HCT116 (cell line): ENCODE measurements around the gene SLC43A3. TPM values are rescaled to one million over a fixed set of nuclear protein-coding genes. Genes with fewer than 3 reads are reported as not detected.

Experiments
- ATAC-seq: fragments of 200-7000 bp; cut with Tn5 transposase; 2 replicates; pipeline ENCODE4 v1.9.1; 2020; ENCODE audit warnings: mild to moderate bottlenecking, moderate library complexity
- BruUV-seq: library from RNA; stranded (reverse); fragments of 400-500 nt; replicated peaks from 2 replicates; lab custom pipeline; 2021; lab: Mats Ljungman, UMichigan
- CTCF ChIA-PET: fragments of 300-600 bp; sonication (Branson Sonifier 250); formaldehyde crosslinking; loops from one replicate; lab custom pipeline; 2021; ENCODE audit warnings: antibody characterized with exemption; lab: Charles Lee
- POLR2A ChIA-PET: fragments of 300-600, 350-600 bp; sonication (Branson Sonifier 250); formaldehyde crosslinking; loops from one replicate; lab custom pipeline; 2021; ENCODE audit warnings: antibody characterized with exemption; lab: Charles Lee
- RAD21 ChIA-PET, 2 experiments: fragments of 300-600 bp; sonication (Branson Sonifier 250); formaldehyde crosslinking; loops; one replicate each; lab custom pipeline; 2023; ENCODE audit warnings: low total read pairs in 2 of 2; ENCODE audit not compliant: uncharacterized antibody in 2 of 2, unreplicated experiment in 2 of 2, low non-redundant PET in 1 of 2; lab: Charles Lee
- DNase-seq: peaks from one replicate; pipeline ENCODE4 v3.0.0-alpha.2; 2010; ENCODE audit warnings: low read depth, low spot score
- H2AFZ ChIP-seq: fragments of 200-600 bp; shearing (Covaris generic), sonication (generic); 2 replicates; pipeline ENCODE4 v1.6.1; 2017; ENCODE audit warnings: low read depth, mixed run types, mixed read lengths, antibody characterized with exemption, low read length; ENCODE audit not compliant: poor library complexity, severe bottlenecking
- H3K27ac ChIP-seq: 2 replicates; pipeline ENCODE4 v1.5.1; 2012; ENCODE audit warnings: low read depth, low read length
- H3K27me3 ChIP-seq: fragments of 200-600 bp; sonication (generic); 2 replicates; pipeline ENCODE4 v1.6.1; 2016; ENCODE audit warnings: mixed run types, low read length, mixed read lengths; ENCODE audit not compliant: insufficient read depth
- H3K36me3 ChIP-seq, 2 experiments: fragments of 200-500 bp in 1 of 2; fragments of 200-600 bp in 1 of 2; sonication (Bioruptor generic) in 1 of 2; sonication (generic) in 1 of 2; 2 replicates each; pipeline versions ENCODE4 v1.5.1 to v1.6.1; 2014 to 2016; ENCODE audit warnings: low read length in 2 of 2, inconsistent platforms in 1 of 2, mixed read lengths in 1 of 2, mixed run types in 1 of 2; ENCODE audit not compliant: insufficient read depth in 2 of 2, control insufficient read depth in 1 of 2
- H3K4me1 ChIP-seq, 2 experiments: fragments of 200-600 bp in 1 of 2; sonication (generic) in 1 of 2; 2 replicates each; pipeline versions ENCODE4 v1.5.1 to v1.6.1; 2012 to 2017; ENCODE audit warnings: low read length in 2 of 2, inconsistent platforms in 1 of 2, mild to moderate bottlenecking in 1 of 2, mixed read lengths in 1 of 2, mixed run types in 1 of 2, moderate library complexity in 1 of 2; ENCODE audit not compliant: insufficient read depth in 2 of 2, control insufficient read depth in 1 of 2
- H3K4me2 ChIP-seq: fragments of 200-600 bp; sonication (generic); 2 replicates; pipeline ENCODE4 v1.6.1; 2017; ENCODE audit warnings: mixed run types, low read length, mixed read lengths
- H3K4me3 ChIP-seq, 2 experiments: fragments of 200-600 bp in 1 of 2; sonication (generic) in 1 of 2; replicated peaks in 1 of 2; 2 replicates each; pipeline ENCODE4 v1.5.1; 2011 to 2016; ENCODE audit warnings: low read length in 2 of 2, control low read depth in 1 of 2, low read depth in 1 of 2, mild to moderate bottlenecking in 1 of 2, mixed read lengths in 1 of 2, mixed run types in 1 of 2
- H3K79me2 ChIP-seq: fragments of 200-600 bp; sonication (generic); 2 replicates; pipeline ENCODE4 v1.6.1; 2017; ENCODE audit warnings: mild to moderate bottlenecking, mixed run types, low read length, moderate library complexity, mixed read lengths; ENCODE audit not compliant: insufficient read depth
- H3K9ac ChIP-seq: fragments of 200-600 bp; sonication (generic); 2 replicates; pipeline ENCODE4 v1.6.1; 2016; ENCODE audit warnings: low read length, mixed read lengths
- H3K9me2 ChIP-seq: fragments of 200-600 bp; sonication (generic), shearing (Covaris generic); 2 replicates; pipeline ENCODE4 v1.6.1; 2017; ENCODE audit warnings: mixed run types, mild to moderate bottlenecking, moderate library complexity; ENCODE audit not compliant: insufficient read depth
- H3K9me3 ChIP-seq, 2 experiments: fragments of 200-500 bp in 1 of 2; fragments of 200-600 bp in 1 of 2; sonication (Bioruptor generic) in 1 of 2; sonication (generic) in 1 of 2; 2 replicates each; pipeline ENCODE4 v1.6.1; 2014 to 2017; ENCODE audit warnings: low read length in 2 of 2, mixed read lengths in 2 of 2, inconsistent platforms in 1 of 2, low read depth in 1 of 2, mild to moderate bottlenecking in 1 of 2, mixed run types in 1 of 2, moderate library complexity in 1 of 2; ENCODE audit not compliant: control insufficient read depth in 1 of 2, insufficient read depth in 1 of 2
- H4K20me1 ChIP-seq: fragments of 200-600 bp; sonication (generic), shearing (Covaris generic); 2 replicates; pipeline ENCODE4 v1.6.1; 2017; ENCODE audit warnings: mixed run types, mild to moderate bottlenecking, moderate library complexity; ENCODE audit not compliant: insufficient read depth
- CBX3 ChIP-seq: IDR thresholded peaks from 2 replicates; pipeline ENCODE4 v1.6.1; 2012; ENCODE audit warnings: low read depth
- CEBPB ChIP-seq: IDR thresholded peaks from 2 replicates; pipeline ENCODE4 v1.6.1; 2012; ENCODE audit warnings: low read depth
- EGR1 ChIP-seq: IDR thresholded peaks from 2 replicates; pipeline ENCODE4 v1.6.1; 2012; ENCODE audit warnings: low read depth
- ELF1 ChIP-seq: IDR thresholded peaks from 2 replicates; pipeline ENCODE4 v1.6.1; 2012; ENCODE audit warnings: low read depth, borderline replicate concordance
- EZH2 ChIP-seq: fragments of 200-600 bp; sonication (generic); IDR thresholded peaks from 2 replicates; pipeline ENCODE4 v1.6.1; 2017; ENCODE audit warnings: antibody characterized with exemption, mixed run types
- JUND ChIP-seq: IDR thresholded peaks from 2 replicates; pipeline ENCODE4 v1.6.1; 2012
- POLR2AphosphoS5 ChIP-seq: IDR thresholded peaks from 2 replicates; pipeline ENCODE4 v1.6.1; 2011; ENCODE audit warnings: mild to moderate bottlenecking, low read depth, low read length, moderate library complexity
- RAD21 ChIP-seq: IDR thresholded peaks from 2 replicates; pipeline ENCODE4 v1.6.1; 2012; ENCODE audit warnings: low read depth, mild to moderate bottlenecking
- SIN3A ChIP-seq: IDR thresholded peaks from 2 replicates; pipeline ENCODE4 v1.6.1; 2012; ENCODE audit warnings: low read depth
- SRF ChIP-seq: IDR thresholded peaks from 2 replicates; pipeline ENCODE4 v1.6.1; 2012; ENCODE audit warnings: low read depth
- TCF7L2 ChIP-seq: IDR thresholded peaks from 2 replicates; pipeline ENCODE4 v1.7.0; 2011; ENCODE audit warnings: borderline replicate concordance, inconsistent platforms; ENCODE audit not compliant: insufficient read depth, insufficient read length; ENCODE audit errors: extremely low read depth
- YY1 ChIP-seq: IDR thresholded peaks from 2 replicates; pipeline ENCODE4 v1.6.1; 2011; ENCODE audit warnings: low read length, low read depth, moderate library complexity, mild to moderate bottlenecking; ENCODE audit not compliant: insufficient replicate concordance; ENCODE audit errors: extremely low read depth
- ZFX ChIP-seq: fragments of 450-650 bp; IDR thresholded peaks from 2 replicates; pipeline ENCODE4 v1.6.1; 2017
- ZNF274 ChIP-seq: fragments of 200-500 bp; sonication (Bioruptor generic); IDR thresholded peaks from 2 replicates; pipeline ENCODE4 v1.6.1; 2014; ENCODE audit warnings: mild to moderate bottlenecking, low read depth, low read length, inconsistent platforms
- intact Hi-C: fragments of 100-400 bp; cut with micrococcal nuclease; formaldehyde crosslinking; loops from 2 replicates; pipeline ENCODE4 v1.10.0; 2022
- total RNA-seq: library from RNA; stranded (reverse); gene quantifications from one replicate; pipeline ENCODE4 v1.2.1, GENCODE V29; 2021; ENCODE audit not compliant: unreplicated experiment
- TF ChIP-seq, protein P1 (sequence below), 3 experiments: fragments of 200-600 bp in 1 of 3; sonication (generic) in 1 of 3; IDR thresholded peaks in 2 of 3; conservative IDR thresholded peaks in 1 of 3; 2 replicates each; pipeline ENCODE4 v1.5.1; 2012 to 2017; ENCODE audit warnings: low read depth in 2 of 3, low read length in 2 of 3, antibody characterized with exemption in 1 of 3, borderline replicate concordance in 1 of 3, control low read depth in 1 of 3, mild to moderate bottlenecking in 1 of 3, mixed read lengths in 1 of 3, mixed run types in 1 of 3, moderate library complexity in 1 of 3; ENCODE audit not compliant: insufficient read depth in 1 of 3
- TF ChIP-seq, protein P2 (sequence below): IDR thresholded peaks from 2 replicates; pipeline ENCODE4 v1.6.1; 2012
- TF ChIP-seq, protein P3 (sequence below): IDR thresholded peaks from 2 replicates; pipeline ENCODE4 v1.6.1; 2011; ENCODE audit warnings: mild to moderate bottlenecking, low read length, moderate library complexity; ENCODE audit not compliant: insufficient replicate concordance; ENCODE audit errors: extremely low read depth
- TF ChIP-seq, protein P4 (sequence below): IDR thresholded peaks from 2 replicates; pipeline ENCODE4 v1.6.1; 2012; ENCODE audit warnings: low read depth

The SLC43A3 gene
- total RNA-seq, 1 experiment from 2014 or later: 36.9 TPM

DNA sequence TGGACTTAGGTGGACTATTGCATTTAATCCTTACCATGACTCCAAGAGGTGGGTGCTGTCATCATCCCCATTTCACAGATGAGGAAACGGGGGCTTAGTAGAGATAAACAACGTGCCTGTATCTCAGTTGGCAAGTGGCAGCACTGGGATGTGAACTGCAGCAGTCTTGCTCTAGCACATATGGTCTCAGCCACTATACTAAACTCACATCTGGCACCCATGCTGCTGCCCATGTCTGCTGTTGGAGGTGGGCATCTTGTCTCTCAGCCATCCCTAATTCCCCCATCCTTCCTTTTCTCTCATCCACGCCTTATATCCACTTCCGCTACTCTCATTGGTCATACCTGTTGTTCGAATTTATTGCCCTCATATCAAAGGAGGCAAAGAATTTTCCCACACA is 49.8 kb downstream of the SLC43A3 start:
- ChIA-PET RAD21 (no interaction called here), CTCF (no interaction called here)
- Histone ChIP-seq H3K4me1 (no peaks in the 10 kb centered on the region), H4K20me1 (no peaks in the 10 kb centered on the region), H3K36me3 (no peaks in the 10 kb centered on the region), H3K27ac (no peak overlapping the region), H3K4me3 (no peak overlapping the region), H3K4me2 (no peak overlapping the region), H3K9ac (no peak overlapping the region), H3K9me3 (no peaks in the 10 kb centered on the region), H3K27me3 (peaks cover 27% of the 10 kb centered on the region), H3K9me2 (no peaks in the 10 kb centered on the region), H3K79me2 (no peaks in the 10 kb centered on the region)
- ATAC-seq (no peak), DNase-seq (no peak)
- no TSS peak for BruUV-seq
- no peak for TF ChIP-seq ELF1
- no peak for TF ChIP-seq SIN3A
- no peak for TF ChIP-seq RAD21
- TF ChIP-seq JUND: no peak
- TF ChIP-seq ZFX: no peak
- TF ChIP-seq ZNF274: no peak
- TF ChIP-seq, protein P1, sequence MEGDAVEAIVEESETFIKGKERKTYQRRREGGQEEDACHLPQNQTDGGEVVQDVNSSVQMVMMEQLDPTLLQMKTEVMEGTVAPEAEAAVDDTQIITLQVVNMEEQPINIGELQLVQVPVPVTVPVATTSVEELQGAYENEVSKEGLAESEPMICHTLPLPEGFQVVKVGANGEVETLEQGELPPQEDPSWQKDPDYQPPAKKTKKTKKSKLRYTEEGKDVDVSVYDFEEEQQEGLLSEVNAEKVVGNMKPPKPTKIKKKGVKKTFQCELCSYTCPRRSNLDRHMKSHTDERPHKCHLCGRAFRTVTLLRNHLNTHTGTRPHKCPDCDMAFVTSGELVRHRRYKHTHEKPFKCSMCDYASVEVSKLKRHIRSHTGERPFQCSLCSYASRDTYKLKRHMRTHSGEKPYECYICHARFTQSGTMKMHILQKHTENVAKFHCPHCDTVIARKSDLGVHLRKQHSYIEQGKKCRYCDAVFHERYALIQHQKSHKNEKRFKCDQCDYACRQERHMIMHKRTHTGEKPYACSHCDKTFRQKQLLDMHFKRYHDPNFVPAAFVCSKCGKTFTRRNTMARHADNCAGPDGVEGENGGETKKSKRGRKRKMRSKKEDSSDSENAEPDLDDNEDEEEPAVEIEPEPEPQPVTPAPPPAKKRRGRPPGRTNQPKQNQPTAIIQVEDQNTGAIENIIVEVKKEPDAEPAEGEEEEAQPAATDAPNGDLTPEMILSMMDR (IDR thresholded peaks at IDR 0.05 in 2 of 3, conservative IDR thresholded peaks at IDR 0.05 in 1 of 3; ENCODE audit: borderline replicate concordance in 1 of 3, insufficient read depth in 1 of 3, low read depth in 2 of 3, low read length in 2 of 3): no peak
- TF ChIP-seq, protein P2, sequence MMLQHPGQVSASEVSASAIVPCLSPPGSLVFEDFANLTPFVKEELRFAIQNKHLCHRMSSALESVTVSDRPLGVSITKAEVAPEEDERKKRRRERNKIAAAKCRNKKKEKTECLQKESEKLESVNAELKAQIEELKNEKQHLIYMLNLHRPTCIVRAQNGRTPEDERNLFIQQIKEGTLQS: no peak
- no peak for TF ChIP-seq SRF
- no peak for TF ChIP-seq EGR1
- no peak for TF ChIP-seq TCF7L2
- TF ChIP-seq CBX3: no peak
- TF ChIP-seq, protein P3, sequence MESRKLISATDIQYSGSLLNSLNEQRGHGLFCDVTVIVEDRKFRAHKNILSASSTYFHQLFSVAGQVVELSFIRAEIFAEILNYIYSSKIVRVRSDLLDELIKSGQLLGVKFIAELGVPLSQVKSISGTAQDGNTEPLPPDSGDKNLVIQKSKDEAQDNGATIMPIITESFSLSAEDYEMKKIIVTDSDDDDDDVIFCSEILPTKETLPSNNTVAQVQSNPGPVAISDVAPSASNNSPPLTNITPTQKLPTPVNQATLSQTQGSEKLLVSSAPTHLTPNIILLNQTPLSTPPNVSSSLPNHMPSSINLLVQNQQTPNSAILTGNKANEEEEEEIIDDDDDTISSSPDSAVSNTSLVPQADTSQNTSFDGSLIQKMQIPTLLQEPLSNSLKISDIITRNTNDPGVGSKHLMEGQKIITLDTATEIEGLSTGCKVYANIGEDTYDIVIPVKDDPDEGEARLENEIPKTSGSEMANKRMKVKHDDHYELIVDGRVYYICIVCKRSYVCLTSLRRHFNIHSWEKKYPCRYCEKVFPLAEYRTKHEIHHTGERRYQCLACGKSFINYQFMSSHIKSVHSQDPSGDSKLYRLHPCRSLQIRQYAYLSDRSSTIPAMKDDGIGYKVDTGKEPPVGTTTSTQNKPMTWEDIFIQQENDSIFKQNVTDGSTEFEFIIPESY: no peak
- TF ChIP-seq POLR2AphosphoS5: no peak
- TF ChIP-seq YY1: no peak
- TF ChIP-seq EZH2: no peak
- TF ChIP-seq CEBPB: no peak
- TF ChIP-seq, protein P4, sequence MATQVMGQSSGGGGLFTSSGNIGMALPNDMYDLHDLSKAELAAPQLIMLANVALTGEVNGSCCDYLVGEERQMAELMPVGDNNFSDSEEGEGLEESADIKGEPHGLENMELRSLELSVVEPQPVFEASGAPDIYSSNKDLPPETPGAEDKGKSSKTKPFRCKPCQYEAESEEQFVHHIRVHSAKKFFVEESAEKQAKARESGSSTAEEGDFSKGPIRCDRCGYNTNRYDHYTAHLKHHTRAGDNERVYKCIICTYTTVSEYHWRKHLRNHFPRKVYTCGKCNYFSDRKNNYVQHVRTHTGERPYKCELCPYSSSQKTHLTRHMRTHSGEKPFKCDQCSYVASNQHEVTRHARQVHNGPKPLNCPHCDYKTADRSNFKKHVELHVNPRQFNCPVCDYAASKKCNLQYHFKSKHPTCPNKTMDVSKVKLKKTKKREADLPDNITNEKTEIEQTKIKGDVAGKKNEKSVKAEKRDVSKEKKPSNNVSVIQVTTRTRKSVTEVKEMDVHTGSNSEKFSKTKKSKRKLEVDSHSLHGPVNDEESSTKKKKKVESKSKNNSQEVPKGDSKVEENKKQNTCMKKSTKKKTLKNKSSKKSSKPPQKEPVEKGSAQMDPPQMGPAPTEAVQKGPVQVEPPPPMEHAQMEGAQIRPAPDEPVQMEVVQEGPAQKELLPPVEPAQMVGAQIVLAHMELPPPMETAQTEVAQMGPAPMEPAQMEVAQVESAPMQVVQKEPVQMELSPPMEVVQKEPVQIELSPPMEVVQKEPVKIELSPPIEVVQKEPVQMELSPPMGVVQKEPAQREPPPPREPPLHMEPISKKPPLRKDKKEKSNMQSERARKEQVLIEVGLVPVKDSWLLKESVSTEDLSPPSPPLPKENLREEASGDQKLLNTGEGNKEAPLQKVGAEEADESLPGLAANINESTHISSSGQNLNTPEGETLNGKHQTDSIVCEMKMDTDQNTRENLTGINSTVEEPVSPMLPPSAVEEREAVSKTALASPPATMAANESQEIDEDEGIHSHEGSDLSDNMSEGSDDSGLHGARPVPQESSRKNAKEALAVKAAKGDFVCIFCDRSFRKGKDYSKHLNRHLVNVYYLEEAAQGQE: no peak
- TF ChIP-seq, all 23 proteins: peak for 0
- H2AFZ ChIP-seq: no peak overlapping the region
- intact Hi-C loops: no loop called here
- POLR2A ChIA-PET: no interaction called here
